HG03378 (cell line): ENCODE measurements around the gene MAP4K5.
"Not testable (repeated sequence)": the region's sequence is repeated elsewhere in the genome, so short reads cannot be mapped to it uniquely, and the experiment has no call there.

Experiments
- ATAC-seq: cut with Tn5 transposase; IDR thresholded peaks from one replicate; pipeline ENCODE4 v1.9.1; 2021; ENCODE audit warnings: mild to moderate bottlenecking, moderate library complexity; ENCODE audit not compliant: unreplicated experiment

Gene MAP4K5

GRCh38 chr14:50533241-50533705 is 904 bp upstream of the MAP4K5 start:
- peak; percentile 27 for ATAC-seq

DNA sequence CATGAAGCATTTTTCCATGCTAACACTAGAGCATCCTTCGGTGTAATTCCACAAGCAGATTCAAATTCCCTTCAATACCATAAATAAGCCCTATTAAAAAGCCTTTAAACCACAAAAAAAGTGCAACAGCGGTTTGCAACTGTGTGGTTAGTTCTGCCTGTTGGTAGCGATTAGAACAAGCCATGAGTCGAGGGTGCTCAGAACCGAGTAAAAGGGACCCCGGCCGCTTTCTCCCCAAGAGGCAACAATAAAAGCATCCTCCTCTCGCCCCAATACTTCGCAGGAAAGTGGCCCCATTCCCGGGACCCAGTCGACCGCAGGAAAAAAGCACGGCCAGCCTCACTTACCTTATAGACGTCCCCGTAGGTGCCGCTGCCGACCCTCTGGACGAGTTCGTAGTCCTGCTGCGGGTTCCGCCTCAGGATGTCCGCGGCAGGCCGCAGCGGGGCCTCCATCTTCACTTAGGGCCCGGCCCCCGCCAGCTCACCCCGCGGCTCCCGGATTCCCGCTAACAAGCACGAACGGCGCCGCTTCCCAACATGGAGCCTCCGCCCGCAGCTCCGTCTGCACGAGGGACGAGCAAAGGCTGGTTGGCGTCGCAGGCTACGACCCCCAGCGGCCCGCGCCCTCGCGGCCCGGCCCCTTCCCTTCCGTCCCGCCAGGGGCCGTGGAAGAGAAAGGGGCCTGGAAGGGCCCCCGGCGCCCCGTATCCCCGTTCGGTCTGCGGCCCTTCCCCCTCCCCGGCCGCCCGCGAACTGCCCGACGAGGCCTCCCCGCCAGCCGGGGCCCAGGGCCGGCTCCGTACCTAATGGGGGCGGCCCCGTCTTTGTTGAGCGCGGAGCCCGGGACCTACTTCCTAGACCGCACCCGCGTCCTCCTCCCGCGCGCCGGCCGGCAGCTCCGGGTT is 521 bp downstream of the MAP4K5 start:
- peak; percentile 14 for ATAC-seq

- no peak for ATAC-seq
Observed at GRCh38 chr14:50530794-50531365, 1.5 kb downstream of the MAP4K5 start.

DNA sequence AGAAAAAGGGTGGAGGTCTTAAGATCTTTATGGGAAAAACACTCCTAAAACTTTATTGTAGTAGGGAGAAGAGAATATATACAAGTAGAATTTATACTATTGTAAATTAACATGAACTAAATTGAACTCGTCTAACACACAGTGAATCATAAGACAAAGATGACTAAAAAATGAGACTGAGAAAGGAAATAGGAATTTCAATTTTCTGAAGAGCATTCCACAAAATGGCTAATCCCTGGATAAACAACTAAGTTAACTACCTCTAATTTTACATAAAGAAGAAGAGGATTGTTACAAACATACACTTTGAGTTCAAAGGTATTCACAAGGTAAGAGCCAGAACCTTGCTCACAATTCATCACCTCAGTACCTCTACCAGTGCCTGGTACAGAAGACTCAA is 2.0 kb downstream of the MAP4K5 start:
- ATAC-seq, result no peak

DNA sequence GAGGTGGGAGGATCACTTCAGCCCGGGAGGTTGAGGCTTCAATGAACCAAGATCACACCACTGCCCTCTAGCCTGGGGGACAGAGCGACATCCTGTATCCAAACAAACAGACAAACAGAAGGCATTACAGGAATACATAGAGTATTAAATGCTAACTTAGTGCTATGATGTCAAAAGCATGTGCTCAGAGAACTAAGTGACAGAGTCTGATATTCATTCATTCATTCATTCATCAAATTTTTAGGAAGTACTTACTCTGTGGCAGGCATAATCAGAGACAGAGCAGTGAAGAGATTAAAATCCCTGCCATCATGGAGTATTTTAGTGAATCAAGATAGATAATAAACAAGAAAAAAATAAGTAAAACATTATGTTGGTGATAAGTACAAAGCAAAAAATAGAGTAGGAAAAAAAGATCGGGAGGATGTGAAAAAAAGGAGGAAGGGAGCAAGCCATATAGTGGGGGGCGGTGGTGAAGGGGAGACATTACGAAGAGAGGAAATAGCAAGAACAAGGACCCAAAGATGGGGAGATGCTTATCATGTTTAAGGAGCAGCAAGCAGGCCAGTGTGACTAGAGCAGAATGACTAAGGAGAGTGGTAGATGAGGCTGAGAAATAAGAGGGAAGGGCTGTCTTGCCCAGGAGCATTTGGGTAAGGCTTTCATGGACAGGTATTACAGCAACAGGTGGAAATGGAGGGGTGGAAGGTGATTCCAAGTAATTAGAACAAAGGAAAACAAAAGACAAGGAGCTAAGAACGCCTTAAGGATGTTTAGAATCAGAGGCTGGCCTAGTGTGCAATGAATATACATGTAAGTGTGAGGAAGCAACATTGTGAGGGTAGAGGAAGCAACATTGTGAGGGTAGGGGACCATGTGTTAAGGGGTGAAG is 2.8 kb downstream of the MAP4K5 start:
- ATAC-seq, result no peak

DNA sequence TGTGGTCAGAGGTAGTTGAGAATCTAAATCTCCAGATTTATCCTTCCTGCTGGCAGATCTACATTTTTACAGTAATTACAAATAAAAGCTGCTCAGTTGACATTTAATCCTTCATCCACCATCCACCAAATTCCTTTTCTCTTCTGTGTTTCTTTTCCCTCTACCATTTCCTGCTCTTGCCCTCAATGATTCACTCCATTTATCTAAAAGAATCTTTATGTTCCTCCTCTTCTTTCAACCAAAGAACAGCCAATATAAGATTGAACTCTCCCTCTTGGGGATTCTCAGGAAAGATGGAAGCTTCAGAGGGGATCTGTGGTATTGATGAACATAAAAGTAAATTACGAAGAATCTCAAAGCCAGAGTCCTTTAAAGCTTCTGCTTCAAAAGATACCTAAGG is 4.4 kb downstream of the MAP4K5 start:
- ATAC-seq, result no peak

DNA sequence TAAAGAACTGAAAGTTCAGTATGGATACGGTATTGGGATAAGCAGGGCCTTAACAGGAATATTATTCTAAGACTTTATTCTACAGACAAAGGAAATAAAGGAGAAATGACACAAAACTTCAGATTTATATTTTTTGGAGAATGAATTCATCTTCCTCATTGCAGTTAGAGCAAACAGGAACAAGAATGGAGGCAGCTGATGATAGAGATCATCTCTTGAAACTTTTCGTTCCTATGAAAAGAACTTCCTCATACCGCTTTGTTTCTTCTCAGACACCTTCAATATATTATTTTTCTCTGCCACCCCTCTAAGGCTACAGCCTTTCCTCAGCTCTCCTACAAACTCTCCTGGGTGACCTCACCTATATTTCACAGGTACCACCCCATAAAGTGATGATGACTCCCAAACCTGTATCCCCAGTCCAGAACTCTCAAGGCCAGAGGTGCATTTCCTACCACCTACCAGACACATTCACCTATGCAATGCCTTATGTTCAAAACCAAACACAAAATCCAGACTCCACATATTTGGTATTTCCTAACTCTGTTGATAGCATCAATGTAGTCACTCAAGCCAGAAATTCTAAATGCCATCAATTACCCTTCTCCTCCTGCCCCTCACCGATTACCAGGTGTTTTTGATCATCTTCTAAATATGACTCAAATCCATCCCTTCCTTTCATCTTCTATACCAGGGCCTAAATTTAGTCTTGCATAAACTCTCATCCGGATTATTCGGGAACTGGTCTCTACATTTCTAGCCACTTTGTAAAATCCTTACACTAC is 7.4 kb downstream of the MAP4K5 start:
- no peak for ATAC-seq

DNA sequence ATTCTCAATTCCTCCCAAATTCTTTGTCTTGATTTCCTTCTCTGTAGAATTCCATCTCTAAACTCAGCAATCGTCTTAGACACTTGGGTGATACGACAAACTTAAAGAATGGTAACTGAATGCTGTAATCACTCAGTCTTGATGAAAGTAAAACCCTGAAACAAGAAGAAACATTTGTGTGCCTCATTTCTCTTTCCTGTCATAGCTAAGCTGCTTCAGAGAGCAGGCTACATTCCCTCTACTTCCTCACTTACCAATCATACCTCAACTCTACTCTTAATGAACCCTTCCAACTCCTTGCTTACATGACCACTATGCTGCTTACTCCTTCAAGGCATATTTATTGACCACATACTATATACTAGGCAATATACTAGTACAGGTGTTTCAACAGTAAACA is 8.3 kb downstream of the MAP4K5 start:
- no peak for ATAC-seq

GRCh38 chr14:50523271-50524041 is 8.9 kb downstream of the MAP4K5 start:
- no peak for ATAC-seq

DNA sequence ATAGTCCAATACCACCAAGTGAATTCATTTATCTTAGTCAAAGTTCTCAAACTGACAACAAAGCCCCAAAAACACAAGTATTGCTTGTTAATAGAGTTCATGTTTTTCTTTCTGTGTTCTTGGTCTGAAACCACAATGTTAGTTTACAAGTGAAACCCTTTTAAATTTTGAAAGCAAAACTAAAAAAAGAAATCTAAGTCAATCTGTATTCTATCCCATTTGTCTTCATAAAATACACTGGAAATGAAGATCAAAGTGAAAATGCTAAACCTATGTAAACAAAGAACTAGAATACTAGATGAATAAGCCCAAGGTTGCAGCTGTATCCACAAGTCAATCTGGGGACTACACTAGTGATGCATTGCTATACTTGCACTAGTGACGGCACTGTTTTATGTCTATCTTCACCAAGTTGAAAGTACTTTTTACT is 10.4 kb downstream of the MAP4K5 start:
- ATAC-seq, result peak; percentile 37

GRCh38 chr14:50520947-50521815 is 11.2 kb downstream of the MAP4K5 start:
- ATAC-seq, result peak; percentile 72

GRCh38 chr14:50516091-50516490 is 16.3 kb downstream of the MAP4K5 start:
- no peak for ATAC-seq

GRCh38 chr14:50512463-50512862 is 19.9 kb downstream of the MAP4K5 start:
- ATAC-seq, result no peak

DNA sequence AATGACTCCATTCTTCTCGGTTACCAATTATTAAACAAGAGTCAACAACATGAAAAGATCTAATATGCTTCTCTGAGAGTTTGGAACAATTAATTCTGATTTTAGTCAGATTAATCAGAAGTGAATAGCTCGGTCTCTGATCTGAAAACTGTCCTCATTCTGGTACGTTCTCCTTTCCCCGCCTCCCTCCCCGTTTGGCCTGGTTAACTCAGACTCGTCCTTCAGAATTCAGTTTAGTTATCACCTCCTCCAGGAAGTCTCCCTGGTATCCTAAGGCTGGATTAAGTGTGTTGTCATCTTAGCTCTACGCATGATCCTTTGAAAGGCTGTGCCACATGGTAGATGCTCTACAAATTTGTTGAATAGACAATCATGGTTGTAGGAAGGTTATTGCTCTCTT is 22.2 kb downstream of the MAP4K5 start:
- ATAC-seq, result no peak

- not testable (repeated sequence) for ATAC-seq
Observed at GRCh38 chr14:50507078-50507477, 25.3 kb downstream of the MAP4K5 start.

- ATAC-seq, result no peak
Observed at GRCh38 chr14:50501642-50502041, 30.7 kb downstream of the MAP4K5 start.

DNA sequence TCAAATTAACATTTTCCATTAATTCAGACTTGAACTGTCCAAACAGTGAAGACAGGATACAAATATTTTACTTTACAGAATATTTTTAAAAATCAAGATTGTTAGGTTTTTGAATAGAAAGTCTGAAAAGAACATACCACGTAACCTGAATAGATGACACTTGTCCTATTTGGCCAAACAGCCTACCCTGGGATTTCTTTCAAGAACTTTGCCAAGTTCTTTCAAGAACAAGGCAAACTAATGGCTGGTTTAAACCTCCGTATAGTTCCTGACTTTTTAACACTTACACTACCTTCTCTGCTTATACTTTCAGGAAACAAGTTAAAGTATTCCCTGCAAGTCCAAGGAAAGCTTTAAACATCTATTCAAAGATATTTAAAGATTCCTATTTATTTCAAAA is 35.0 kb downstream of the MAP4K5 start:
- ATAC-seq, result no peak

GRCh38 chr14:50489851-50490250 is 42.5 kb downstream of the MAP4K5 start:
- ATAC-seq, result no peak

DNA sequence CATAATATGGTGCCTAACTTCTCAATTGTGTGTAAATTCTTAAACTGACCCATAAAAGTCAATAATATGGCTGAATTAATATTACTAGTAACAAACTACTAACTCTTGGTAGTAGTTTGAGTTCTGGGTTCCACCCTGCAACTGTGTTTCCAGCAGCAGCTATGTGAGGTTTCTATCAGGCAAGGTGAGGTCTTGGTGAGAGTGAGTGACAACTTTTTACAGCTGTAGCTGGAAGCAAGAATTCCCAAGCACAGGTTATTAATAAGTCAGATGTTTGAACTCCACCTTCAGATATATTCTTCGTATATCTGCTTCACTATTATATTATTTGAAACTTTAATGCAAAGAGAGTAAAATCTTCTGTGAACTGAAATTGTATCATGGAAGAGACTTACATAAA is 43.8 kb downstream of the MAP4K5 start:
- ATAC-seq, result no peak
